AG10803 (cell line): ENCODE measurements around the gene KDM4D.

Experiments
- DNase-seq: peaks from one replicate; pipeline ENCODE4 v3.0.0; 2010; ENCODE audit warnings: low read depth
- H3K4me3 ChIP-seq: 2 replicates; pipeline ENCODE4 v1.5.1; 2011; ENCODE audit warnings: mild to moderate bottlenecking, low read length, control low read depth
- CTCF ChIP-seq: conservative IDR thresholded peaks from 2 replicates; pipeline ENCODE4 v1.5.1; 2011; ENCODE audit warnings: mild to moderate bottlenecking, low read length, control low read depth, inconsistent platforms

The KDM4D gene

DNA sequence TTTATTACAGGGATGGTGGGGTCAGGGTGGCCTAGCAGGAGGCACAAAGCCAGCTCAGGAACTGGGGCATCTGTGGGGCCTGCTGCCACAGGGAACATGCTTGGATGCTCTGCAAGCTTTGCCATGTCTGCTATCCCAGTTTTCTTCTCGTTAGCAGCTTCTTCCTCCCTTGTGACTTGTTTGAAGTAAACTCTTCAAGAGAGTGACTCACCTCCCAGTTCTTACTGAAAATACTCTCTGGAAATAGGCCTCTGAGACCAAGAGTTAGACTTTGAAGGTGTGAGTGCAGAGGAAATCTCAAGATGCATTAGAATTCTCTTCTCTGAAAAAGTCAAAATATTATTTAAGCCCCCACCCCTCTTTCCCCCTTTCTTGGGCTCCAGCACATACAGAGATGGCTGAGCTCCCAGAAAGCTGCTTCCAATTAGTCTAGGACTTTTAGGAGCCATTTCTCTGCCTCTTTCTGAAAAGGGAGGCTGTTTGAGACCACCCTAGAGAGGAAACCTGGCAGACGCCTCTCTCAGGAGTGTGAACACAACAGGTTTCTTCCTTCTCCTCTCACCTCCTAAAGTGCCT lies 15.3 kb upstream of the KDM4D start:
- TF ChIP-seq CTCF: no peak

DNA sequence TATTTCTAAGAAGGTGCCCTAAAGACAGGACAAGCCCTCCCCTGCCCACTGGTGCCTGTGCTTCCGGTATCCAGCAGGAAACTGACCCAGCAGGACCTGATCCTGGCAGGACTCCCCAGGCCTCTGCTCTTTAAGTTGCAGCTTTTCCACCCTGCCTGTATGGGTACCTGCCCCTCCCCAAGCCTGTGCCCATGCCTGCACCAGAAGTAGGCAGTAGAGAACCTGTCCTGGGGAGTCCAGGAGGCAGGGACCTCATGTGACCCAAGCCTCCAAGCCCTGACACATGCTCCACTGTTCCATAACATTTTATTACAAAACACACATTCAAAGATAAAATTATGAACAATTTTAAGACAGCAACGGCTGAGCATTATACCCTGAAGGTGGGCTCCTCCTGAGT lies 14.3 kb upstream of the KDM4D start:
- TF ChIP-seq CTCF: no peak
- DNase-seq: no peak
- H3K4me3 ChIP-seq: no peak overlapping the region

More for the DNA sequence above, 15.3 kb upstream of the KDM4D start:
- no peak overlapping the region for H3K4me3 ChIP-seq
- peak; percentile 61 for DNase-seq

DNA sequence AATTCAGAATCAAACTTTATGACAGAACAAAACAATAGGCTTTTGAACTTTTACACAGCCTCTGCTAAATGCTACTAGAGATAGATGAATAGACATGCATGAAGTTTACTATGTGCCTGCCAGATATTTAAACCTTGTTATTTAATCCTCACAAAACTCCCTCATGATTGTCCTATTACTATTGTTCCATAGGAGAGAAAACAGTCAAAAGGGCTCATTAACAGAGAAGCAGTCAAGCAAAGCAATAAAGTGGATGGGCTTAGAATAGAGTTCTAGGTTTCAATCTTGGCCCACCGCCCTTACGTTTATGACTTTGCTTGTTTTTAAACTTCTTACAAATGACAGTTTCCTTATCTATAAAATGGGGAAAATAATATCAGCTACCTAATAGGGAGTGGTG lies 13.0 kb upstream of the KDM4D start:
- H3K4me3 ChIP-seq: no peak overlapping the region
- no peak for DNase-seq
- TF ChIP-seq CTCF: no peak

DNA sequence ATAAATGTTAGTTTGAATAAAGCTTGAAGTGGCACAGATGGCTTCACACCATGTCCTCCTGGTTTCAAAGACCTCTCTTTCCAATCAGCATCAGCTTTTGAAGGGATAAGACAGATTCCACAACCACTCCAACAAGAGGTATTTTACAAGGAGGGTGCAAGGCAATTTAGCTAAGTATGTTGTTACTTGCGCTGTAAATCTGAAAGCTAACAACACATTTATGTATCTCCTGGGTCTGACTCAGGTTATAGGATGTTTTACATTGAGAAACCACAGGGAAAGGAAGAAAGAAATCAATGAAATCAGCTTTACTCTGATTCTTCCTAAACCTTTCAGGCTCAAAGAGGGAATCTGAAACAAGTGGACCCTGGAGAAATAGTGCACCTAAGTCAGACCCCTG lies 12.3 kb upstream of the KDM4D start:
- no peak for TF ChIP-seq CTCF
- H3K4me3 ChIP-seq: no peak overlapping the region
- no peak for DNase-seq

DNA sequence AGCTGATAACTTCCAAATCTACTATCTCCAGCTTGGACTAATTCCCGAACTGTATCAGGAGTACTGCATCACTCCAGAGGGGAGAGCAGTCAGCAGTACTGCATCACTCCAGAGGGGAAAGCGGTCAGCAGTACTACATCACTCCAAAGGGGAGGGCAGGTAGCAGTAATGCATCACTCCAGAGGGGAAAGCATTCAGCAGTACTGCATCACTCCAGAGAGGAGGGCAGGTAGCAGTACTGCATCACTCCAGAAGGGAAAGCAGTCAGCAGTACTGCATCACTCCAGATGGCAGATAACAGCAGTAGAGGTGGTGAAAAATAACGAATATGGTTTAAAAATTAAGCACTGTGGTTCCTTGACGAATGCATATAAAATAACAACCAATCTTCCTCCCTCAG lies 8.6 kb upstream of the KDM4D start:
- TF ChIP-seq CTCF: no peak
- no peak overlapping the region for H3K4me3 ChIP-seq
- DNase-seq: no peak

DNA sequence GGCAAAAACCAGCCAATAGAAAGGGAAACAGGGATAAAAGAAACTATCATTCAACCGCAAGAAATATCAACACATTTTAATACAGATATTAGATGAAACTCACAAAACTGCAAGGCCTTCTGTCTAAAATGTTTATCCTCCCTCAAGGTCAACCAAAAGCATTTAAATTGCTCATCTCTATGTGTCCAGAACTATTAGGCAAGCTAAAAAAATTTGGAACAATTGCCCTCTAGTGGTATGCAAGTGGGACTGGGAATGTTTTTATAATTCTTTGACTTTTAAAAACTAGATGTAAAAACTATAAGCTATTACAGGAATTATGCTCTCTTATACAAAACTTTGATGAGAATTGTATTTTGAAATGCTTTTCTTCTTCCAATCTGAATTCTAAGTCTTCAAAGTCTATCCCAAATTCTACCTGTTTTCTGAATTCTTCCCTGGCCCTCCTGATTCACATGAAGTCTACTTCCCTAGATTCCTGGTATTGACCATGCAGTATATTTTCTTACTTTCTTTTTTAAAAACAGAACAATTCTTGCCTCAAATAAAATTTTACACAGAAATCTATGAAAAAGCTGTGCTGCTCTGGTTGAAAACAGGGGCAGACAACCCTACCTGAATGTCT lies 5.1 kb upstream of the KDM4D start:
- TF ChIP-seq CTCF: peak; percentile 85
- no peak overlapping the region for H3K4me3 ChIP-seq
- peak; percentile 78 for DNase-seq

DNA sequence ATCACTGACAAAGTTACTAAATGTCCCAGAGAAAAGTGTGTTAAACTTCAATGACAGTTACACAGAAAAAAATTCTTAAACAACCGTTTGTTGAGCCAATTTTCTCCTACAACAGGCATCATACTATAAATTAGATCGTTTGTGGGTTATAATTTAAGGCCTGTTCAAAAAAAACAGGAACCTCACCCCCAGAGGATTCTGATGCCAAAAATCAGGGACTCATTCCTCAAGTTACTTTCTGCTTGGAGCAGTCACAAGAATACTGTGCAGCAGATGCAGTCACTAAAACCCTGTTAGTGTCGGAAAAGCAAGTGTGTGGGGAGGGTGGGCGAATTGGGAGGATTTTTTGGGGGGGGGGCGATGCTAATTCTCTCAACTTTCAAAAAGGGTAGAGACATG lies 810 bp upstream of the KDM4D start:
- no peak for TF ChIP-seq CTCF
- DNase-seq: no peak
- peak overlapping the region; percentile 89 for H3K4me3 ChIP-seq
